Prostate gland (tissue), 2 donors: ENCODE results near the gene FUT7. TPM values are rescaled to one million over a fixed set of nuclear protein-coding genes. Genes with fewer than 3 reads are reported as not detected.
A peak's percentile ranks its signal among the peaks of the same experiment; 100 is the strongest.

Source experiments
- DNase-seq: peaks from one replicate; pipeline ENCODE4 v3.0.0-alpha.2; 2019; ENCODE audit warnings: low spot score
- H3K27ac ChIP-seq, 2 donors: fragments of 200-600 bp; sonication (generic); 2 replicates each; pipeline ENCODE4 v1.5.1; 2017 to 2019
- H3K27me3 ChIP-seq: fragments of 200-600 bp; sonication (generic); replicated peaks from 2 replicates; pipeline ENCODE4 v1.5.1; 2019; ENCODE audit not compliant: insufficient read depth
- H3K36me3 ChIP-seq, 2 donors: fragments of 200-600 bp; sonication (generic); 1 replicate in 1 of 2; 2 replicates in 1 of 2; pipeline versions ENCODE4 v1.5.1 to v1.8.1; 2017 to 2019
- H3K4me1 ChIP-seq: fragments of 200-600 bp; sonication (generic); replicated peaks from 2 replicates; pipeline ENCODE4 v1.5.1; 2019
- H3K4me3 ChIP-seq, 2 donors: fragments of 200-600 bp; sonication (generic); 2 replicates each; pipeline ENCODE4 v1.5.1; 2017 to 2019
- H3K9me3 ChIP-seq: fragments of 200-600 bp; sonication (generic); 2 replicates; pipeline ENCODE4 v1.5.1; 2017
- CTCF ChIP-seq, 4 experiments: fragments of 200-600 bp in 2 of 4; fragments of 450-650 bp in 2 of 4; sonication (generic) in 2 of 4; IDR thresholded peaks; 1 replicate in 3 of 4; 2 replicates in 1 of 4; pipeline ENCODE4 v1.5.1; 2016 to 2019; ENCODE audit warnings: antibody characterized with exemption in 4 of 4, mild to moderate bottlenecking in 2 of 4, moderate library complexity in 2 of 4
- POLR2A ChIP-seq: fragments of 450-650 bp; IDR thresholded peaks from one replicate; pipeline ENCODE4 v1.6.1; 2016; ENCODE audit warnings: antibody characterized with exemption, mild to moderate bottlenecking
- POLR2AphosphoS5 ChIP-seq: sonication (generic); formaldehyde crosslinking; IDR thresholded peaks from one replicate; pipeline ENCODE4 v1.6.1; 2017; ENCODE audit warnings: antibody characterized with exemption
- WGBS: methylation state at CpG from one replicate; pipeline ENCODE4 v1.1.5; 2018; 5-methylcytosine and 5-hydroxymethylcytosine counted together
- intact Hi-C: fragments of 100-400 bp; cut with DNase I; formaldehyde crosslinking; loops from one replicate; pipeline ENCODE4 v1.14.2; 2022
- total RNA-seq, 2 donors: library from RNA; depleted of rRNA; stranded (reverse); fragments of >200 nt; gene quantifications; one replicate each; pipeline ENCODE4 v1.1.0, GENCODE V29; 2016

Gene FUT7
- total RNA-seq, 2 donors from 2014 or later = 0.57 TPM; not detected in 1

DNA sequence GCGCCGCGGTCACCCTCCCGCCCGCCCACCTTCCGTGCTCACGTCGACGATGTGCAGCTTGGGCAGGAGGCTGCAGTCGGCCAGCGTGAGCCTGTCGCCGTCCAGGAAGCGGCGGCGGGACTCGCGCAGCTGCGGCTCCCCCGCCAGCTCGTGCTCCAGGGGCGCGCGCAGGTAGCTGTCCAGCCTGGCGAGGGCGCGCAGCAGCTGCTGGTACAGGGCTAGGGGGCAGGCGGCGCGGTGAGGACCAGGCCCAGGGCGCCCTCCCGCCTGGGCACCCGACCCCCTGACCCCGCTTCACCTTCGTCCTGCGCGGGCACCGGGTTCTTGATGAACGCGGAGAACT, 37.0 kb downstream of the FUT7 start:
- DNase-seq = no peak
- TF ChIP-seq POLR2A = no peak
- no peak for TF ChIP-seq POLR2AphosphoS5
- no peak for TF ChIP-seq CTCF (IDR thresholded peaks at IDR 0.05)
- no peak overlapping the region for H3K27ac ChIP-seq
- intact Hi-C loops = no loop called here
- H3K4me1 ChIP-seq = peaks cover 21% of the 10 kb centered on the region
- no peak overlapping the region for H3K4me3 ChIP-seq
- WGBS = 58% methylated on average over 7 of the region's 40 CpGs
- H3K9me3 ChIP-seq = no peaks in the 10 kb centered on the region
- H3K27me3 ChIP-seq = no peaks in the 10 kb centered on the region
- no peaks in the 10 kb centered on the region for H3K36me3 ChIP-seq

- Histone ChIP-seq H3K27ac (no peak overlapping the region), H3K4me1 (peaks cover 21% of the 10 kb centered on the region), H3K4me3 (no peak overlapping the region), H3K27me3 (no peaks in the 10 kb centered on the region), H3K36me3 (no peaks in the 10 kb centered on the region), H3K9me3 (no peaks in the 10 kb centered on the region)
- TF ChIP-seq CTCF (IDR thresholded peaks at IDR 0.05) (no peak), POLR2A (no peak), POLR2AphosphoS5 (no peak)
- WGBS = 80% methylated on average over 40 of the region's 54 CpGs
- intact Hi-C loops = no loop called here
- no peak for DNase-seq
Observed at GRCh38 chr9:136994180-136994887, 37.6 kb downstream of the FUT7 start.

DNA sequence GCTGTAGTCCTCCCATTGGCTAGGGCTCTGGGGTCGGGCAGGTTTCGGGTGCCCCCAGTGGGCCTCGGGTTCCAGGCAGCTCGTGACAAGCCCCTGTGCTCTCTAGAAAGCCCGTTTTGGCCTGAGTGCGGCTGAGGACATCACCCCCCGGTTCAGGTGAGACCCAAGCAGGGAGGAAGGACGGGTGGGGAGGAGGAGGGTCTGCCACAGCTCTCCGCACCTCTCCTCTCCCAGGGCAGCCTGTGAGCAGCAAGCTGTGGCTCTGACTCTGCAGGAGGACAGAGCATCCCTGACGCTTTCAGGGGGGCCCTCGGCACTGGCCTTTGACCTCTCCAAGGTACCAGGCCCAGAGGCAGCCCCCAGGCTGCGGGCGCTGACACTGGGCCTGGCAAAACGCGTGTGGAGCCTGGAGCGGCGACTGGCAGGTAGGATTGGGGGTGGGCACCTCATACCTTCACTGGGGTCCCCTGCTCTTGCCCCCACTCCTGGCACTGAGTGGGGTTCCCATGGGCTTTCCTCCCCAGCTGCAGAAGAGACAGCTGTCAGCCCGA, 39.0 kb downstream of the FUT7 start:
- Histone ChIP-seq H3K4me1 (peaks cover 21% of the 10 kb centered on the region), H3K9me3 (no peaks in the 10 kb centered on the region), H3K27me3 (no peaks in the 10 kb centered on the region), H3K4me3 (peak overlapping the region; percentile 66 to 68), H3K36me3 (no peaks in the 10 kb centered on the region), H3K27ac (peak overlapping the region; percentile 66 to 84)
- 42% methylated on average over 18 of the region's 18 CpGs for WGBS
- DNase-seq = no peak
- no peak for TF ChIP-seq POLR2A
- TF ChIP-seq POLR2AphosphoS5 = no peak
- peak in 1 of 4 experiments; percentile 0 for TF ChIP-seq CTCF (IDR thresholded peaks at IDR 0.05)
- intact Hi-C loops = no loop called here

GRCh38 chr9:136991993-136992818, 39.7 kb downstream of the FUT7 start, which contains the start of gene PAXX:
Gene PAXX (plus strand): TSS chr9:136992422. CDS start chr9:136992444, 22 bp downstream.
- intact Hi-C loops = no loop called here
- Histone ChIP-seq H3K4me3 (peak within 1 kb of the TSS; percentile 66 to 68), H3K27me3 (no peaks in the 10 kb centered on the region), H3K27ac (peak within 1 kb of the TSS; percentile 77 to 84), H3K9me3 (no peaks in the 10 kb centered on the region), H3K36me3 (no peaks in the 10 kb centered on the region), H3K4me1 (peaks cover 21% of the 10 kb centered on the region)
- under 1% methylated on average over 86 of the region's 92 CpGs for WGBS
- TF ChIP-seq CTCF (IDR thresholded peaks at IDR 0.05) (peak in 1 of 4 experiments; percentile 22), POLR2A (peak; percentile 29), POLR2AphosphoS5 (peak; percentile 21)
- peak; percentile 90 for DNase-seq
